GM19240 (cell line): ENCODE measurements around the gene MYMX.
"Not testable (repeated sequence)": the region's sequence is repeated elsewhere in the genome, so short reads cannot be mapped to it uniquely, and the experiment has no call there.

Experiments used
- DNase-seq: peaks from one replicate; pipeline ENCODE4 v3.0.0; 2011; ENCODE audit warnings: low spot score; ENCODE audit not compliant: insufficient read length

Gene MYMX

GRCh38 chr6:44219815-44220784 lies 3.4 kb downstream of the MYMX start:
- DNase-seq: no peak

GRCh38 chr6:44220913-44221290 lies 4.2 kb downstream of the MYMX start:
- no peak for DNase-seq

- peak; percentile 88 for DNase-seq
Measured at GRCh38 chr6:44221291-44221960, 4.7 kb downstream of the MYMX start.

DNA sequence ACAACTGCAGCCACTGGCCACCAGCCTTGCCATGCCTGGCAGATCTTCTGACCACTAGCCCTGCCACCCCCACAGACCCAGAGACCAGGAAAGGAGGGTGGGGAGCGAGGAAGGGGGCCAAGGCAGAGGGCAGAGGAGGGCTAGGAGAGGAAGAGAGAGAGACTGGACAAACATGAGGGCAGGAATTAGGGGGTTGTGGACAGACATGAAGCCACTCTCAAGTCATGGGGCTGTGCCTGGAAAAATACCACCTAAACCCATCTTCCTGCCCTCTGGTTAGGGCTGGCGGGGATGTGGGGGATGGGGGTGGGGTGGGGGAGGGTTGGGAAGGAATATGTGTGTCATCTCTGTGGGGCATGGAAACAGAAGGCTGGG lies 5.2 kb downstream of the MYMX start:
- DNase-seq: no peak

- no peak for DNase-seq
Measured at GRCh38 chr6:44222486-44223318, 6.0 kb downstream of the MYMX start.

- DNase-seq: peak; percentile 88
Measured at GRCh38 chr6:44223319-44224028, 6.7 kb downstream of the MYMX start, which contains the start of gene SLC29A1. Gene SLC29A1, plus strand, starts transcription at chr6:44223595. Its CDS starts 3,719 bp downstream, at chr6:44227314.

DNA sequence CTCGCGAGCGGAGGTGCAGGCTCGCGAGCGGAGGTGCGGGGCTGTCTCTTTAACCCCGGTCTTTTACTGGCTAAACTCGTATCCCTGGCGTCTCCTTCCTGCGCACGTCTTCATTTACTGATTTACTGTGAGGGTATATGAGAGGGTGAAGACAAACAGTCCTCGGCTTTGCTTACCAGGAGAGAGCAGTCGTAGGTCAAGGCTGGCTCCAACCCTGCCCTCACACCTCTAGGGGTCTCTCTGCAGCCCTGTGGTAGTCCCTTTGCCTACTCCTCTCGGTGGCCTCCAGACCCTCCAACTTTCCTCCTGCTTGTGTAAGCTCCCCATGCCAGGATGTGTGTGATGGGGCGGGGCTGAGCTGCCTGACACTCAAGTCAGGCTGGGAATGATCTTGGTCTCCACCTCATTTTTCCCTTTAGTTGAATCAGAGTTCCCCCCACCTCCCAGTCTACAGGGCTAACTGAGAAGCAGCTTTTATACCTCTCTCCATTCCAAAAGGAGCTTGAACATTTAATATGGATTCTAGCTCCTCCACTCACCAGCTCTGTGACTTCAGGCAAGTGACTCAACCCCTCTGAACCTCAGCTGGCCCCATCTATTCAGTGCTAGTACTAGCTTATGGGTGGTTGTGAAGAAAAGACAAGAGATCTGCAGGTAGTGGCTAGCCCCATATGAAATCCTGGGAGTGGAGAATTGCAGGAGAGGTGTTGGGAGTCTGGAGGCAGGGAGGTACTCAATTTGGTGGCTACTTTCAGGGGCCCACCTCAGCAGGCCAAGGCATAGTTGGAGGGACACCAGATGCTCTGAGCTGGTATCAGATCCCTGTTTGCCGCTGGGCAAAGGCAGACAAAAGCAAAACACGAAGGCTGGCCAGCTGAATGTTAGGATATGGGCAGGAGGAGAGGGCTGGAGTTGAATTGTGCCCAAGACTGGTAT lies 7.6 kb downstream of the MYMX start:
- DNase-seq: no peak

GRCh38 chr6:44224965-44225305 lies 8.2 kb downstream of the MYMX start:
- DNase-seq: no peak

GRCh38 chr6:44225579-44226325 lies 9.0 kb downstream of the MYMX start:
- no peak for DNase-seq

- DNase-seq: no peak
Measured at GRCh38 chr6:44226368-44227147, 9.8 kb downstream of the MYMX start.

GRCh38 chr6:44227148-44227793 lies 10.5 kb downstream of the MYMX start:
- DNase-seq: no peak

- DNase-seq: no peak
Measured at GRCh38 chr6:44228031-44228430, 11.3 kb downstream of the MYMX start.

DNA sequence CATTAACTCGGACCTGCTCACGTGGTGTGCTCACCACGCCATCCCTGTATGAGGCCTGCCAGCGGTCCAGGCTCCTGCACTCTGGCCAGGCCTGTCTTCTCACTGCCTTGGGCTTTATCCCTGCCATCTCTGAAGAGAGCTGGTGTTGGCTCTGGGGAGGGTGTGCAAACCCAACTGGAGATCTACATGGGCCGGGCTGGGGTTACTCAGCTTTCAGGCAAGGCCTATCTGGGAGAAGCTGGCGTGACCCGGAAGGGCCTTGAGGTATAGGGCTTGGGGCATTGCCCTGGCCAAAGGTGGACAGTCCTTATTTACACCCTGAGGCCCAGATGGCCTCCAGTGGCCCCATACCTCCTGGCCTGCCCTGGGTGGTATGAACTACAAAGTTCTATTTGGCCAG lies 11.7 kb downstream of the MYMX start:
- no peak for DNase-seq

GRCh38 chr6:44228836-44229235 lies 12.1 kb downstream of the MYMX start:
- no peak for DNase-seq

DNA sequence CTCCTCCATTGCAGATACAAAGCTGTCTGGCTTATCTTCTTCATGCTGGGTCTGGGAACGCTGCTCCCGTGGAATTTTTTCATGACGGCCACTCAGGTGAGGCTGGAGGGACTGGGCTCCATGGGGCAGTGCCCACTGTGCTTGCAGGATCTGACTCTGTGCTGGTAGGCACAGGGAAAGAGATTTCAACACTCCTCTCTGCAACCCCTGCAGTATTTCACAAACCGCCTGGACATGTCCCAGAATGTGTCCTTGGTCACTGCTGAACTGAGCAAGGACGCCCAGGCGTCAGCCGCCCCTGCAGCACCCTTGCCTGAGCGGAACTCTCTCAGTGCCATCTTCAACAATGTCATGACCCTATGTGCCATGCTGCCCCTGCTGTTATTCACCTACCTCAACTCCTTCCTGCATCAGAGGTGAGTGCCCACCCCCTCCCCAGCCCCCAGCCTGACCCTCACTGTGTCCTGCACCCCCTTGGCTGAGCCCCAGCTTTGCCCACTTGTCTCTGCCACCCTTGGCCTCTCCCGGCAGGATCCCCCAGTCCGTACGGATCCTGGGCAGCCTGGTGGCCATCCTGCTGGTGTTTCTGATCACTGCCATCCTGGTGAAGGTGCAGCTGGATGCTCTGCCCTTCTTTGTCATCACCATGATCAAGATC lies 12.8 kb downstream of the MYMX start:
- DNase-seq: no peak

DNA sequence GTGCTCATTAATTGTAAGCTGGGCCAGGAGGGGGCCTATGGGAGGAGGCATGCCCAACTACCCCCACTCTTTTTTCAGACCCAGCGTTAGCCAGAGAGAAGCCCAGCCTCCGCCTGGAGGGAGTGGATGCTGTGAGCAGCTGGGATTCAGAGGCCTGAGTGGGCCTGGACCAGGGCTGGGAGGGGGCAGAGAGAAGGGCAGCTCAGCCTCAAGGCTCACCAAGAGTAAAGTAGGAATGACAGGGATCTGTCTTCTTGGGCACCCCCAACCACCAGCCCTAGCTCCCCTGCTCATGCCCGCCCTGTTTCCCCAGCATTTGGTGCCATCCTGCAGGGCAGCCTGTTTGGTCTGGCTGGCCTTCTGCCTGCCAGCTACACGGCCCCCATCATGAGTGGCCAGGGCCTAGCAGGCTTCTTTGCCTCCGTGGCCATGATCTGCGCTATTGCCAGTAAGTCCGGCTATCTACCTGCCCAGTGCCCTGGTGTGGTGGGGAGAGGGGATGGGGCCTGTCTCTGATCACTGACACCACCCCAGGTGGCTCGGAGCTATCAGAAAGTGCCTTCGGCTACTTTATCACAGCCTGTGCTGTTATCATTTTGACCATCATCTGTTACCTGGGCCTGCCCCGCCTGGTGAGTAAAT lies 13.4 kb downstream of the MYMX start:
- DNase-seq: no peak

DNA sequence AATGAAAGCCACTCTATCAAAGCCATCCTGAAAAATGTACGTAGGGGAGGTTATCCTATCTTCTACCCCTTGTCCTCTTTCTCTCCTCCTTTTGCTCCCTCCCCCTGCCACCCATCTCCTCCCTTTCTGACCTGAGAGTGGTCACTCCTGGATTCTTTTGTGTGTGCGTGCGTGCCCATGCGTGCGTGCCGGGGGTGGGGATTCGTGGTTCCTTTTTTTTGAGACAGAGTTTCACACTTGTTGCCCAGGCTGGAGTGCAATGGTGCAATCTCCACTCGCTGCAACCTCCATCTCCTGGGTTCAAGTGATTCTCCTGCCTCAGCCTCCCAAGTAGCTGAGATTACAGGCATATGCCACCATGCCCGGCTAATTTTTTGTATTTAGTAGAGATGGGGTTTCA lies 14.7 kb downstream of the MYMX start:
- not testable (repeated sequence) for DNase-seq
